RWPE1 (cell line): Measurements from ENCODE around the gene RBFOX1.

Experiments
- CTCF ChIA-PET: fragments of 350-600 bp; sonication (Branson Sonifier 250); formaldehyde crosslinking; extraction: SDS; loops from one replicate; lab custom pipeline; 2021; lab: Yijun Ruan, JAX
- POLR2A ChIA-PET: fragments of 400-600 bp; formaldehyde crosslinking; extraction: SDS; loops from one replicate; lab custom pipeline; 2020; ENCODE audit warnings: antibody characterized with exemption; ENCODE audit not compliant: low non-redundant PET; lab: Yijun Ruan, JAX
- DNase-seq: peaks from one replicate; pipeline ENCODE4 v3.0.0; 2012; ENCODE audit warnings: low spot score
- H3K27ac ChIP-seq: fragments of 450-650 bp; 2 replicates; pipeline ENCODE4 v1.5.1; 2017
- TF ChIP-seq, protein P1 (sequence below): fragments of 450-650 bp; conservative IDR thresholded peaks from 2 replicates; pipeline ENCODE4 v1.5.1; 2017; ENCODE audit warnings: low read depth, mild to moderate bottlenecking

The RBFOX1 gene

DNA sequence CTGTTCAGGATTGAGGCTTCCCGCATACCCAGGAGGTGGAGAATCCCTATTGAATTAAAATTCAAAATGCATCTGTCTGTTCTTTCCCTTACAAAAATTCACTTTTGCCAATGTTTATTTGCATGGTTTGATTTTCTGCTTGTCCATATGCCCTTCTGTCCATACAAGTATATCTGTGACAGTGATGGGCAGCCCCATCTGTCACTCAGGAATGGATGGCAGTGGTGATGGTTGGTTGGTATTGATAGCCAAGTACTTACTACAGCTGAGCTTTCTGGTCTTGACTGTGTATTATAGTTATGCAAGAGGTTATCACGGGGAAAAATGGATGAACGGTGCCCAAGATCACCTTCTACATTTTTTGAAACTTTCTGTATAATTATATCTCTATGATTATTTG, 171.0 kb downstream of the RBFOX1 start:
- ChIA-PET CTCF (no interaction called here), POLR2A (no interaction called here)
- TF ChIP-seq, protein P1, sequence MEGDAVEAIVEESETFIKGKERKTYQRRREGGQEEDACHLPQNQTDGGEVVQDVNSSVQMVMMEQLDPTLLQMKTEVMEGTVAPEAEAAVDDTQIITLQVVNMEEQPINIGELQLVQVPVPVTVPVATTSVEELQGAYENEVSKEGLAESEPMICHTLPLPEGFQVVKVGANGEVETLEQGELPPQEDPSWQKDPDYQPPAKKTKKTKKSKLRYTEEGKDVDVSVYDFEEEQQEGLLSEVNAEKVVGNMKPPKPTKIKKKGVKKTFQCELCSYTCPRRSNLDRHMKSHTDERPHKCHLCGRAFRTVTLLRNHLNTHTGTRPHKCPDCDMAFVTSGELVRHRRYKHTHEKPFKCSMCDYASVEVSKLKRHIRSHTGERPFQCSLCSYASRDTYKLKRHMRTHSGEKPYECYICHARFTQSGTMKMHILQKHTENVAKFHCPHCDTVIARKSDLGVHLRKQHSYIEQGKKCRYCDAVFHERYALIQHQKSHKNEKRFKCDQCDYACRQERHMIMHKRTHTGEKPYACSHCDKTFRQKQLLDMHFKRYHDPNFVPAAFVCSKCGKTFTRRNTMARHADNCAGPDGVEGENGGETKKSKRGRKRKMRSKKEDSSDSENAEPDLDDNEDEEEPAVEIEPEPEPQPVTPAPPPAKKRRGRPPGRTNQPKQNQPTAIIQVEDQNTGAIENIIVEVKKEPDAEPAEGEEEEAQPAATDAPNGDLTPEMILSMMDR, result no peak
- DNase-seq, result no peak
- H3K27ac ChIP-seq, result no peak overlapping the region

DNA sequence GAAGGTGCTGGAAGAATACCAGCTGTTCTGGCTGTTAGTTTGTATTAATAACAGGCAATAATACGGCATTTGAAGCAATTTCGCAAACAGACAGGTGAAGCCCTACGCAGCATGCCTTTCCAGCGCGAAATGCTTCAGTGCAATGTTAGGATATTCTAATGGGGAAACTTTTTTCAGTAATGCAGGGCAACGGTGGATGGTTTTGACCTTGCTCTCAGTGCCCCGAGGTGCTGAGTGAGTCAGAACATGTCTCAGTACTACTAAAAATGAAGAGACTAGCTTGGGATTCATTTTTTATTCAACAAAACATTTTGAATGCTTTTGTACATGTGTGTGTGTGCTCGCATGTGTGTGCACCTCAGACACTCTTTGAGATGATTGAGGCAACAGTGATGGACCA, 172.2 kb downstream of the RBFOX1 start:
- CTCF ChIA-PET, result no interaction called here
- TF ChIP-seq, protein P1, result no peak
- no peak overlapping the region for H3K27ac ChIP-seq
- DNase-seq, result no peak
- POLR2A ChIA-PET, result no interaction called here

DNA sequence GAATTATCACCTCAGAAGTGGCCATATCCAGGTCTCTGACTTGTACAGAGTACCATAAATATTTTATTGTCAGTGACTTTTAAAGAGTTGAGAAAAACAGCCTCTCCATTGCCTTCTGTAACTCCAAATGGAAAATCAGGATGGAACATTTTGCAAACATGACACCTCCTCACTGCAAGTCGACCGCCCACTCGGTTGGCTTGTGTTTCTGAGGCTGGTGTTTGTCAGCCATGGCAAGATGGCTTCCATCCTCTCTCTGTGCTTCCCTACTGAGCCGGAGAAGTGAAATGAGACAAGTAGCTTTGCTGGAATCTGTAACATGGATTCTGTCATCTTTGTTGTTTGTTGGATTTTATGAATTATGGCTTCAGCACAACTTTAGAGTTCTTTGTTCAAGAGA, 172.8 kb downstream of the RBFOX1 start:
- TF ChIP-seq, protein P1, result no peak
- DNase-seq, result no peak
- CTCF ChIA-PET, result no interaction called here
- H3K27ac ChIP-seq, result no peak overlapping the region
- POLR2A ChIA-PET, result no interaction called here

DNA sequence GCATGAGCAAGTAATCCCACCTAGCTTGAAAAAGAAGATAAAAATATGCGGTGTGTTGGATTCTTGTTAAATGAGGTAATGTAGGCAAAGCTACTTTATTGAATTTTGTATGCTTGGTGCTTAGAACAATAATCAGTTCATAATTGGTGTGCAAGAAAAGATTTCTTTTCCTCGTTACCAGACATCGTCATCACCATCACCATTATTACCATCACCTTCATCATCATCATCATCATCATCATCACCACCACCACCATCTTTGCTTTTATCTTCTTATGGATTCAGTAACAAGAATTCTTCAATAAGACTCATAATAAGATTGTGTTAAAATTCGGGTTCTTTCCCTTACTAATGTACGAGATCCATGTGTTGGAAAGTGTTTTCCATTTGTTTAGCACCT, 173.7 kb downstream of the RBFOX1 start:
- ChIA-PET CTCF (interaction anchor here (0.7 kb wide), 1 partner anchor 1339 kb away, joined by 3 read pairs; no protein-coding TSS in a partner anchor), POLR2A (no interaction called here)
- TF ChIP-seq, protein P1, result no peak
- H3K27ac ChIP-seq, result no peak overlapping the region
- DNase-seq, result no peak

DNA sequence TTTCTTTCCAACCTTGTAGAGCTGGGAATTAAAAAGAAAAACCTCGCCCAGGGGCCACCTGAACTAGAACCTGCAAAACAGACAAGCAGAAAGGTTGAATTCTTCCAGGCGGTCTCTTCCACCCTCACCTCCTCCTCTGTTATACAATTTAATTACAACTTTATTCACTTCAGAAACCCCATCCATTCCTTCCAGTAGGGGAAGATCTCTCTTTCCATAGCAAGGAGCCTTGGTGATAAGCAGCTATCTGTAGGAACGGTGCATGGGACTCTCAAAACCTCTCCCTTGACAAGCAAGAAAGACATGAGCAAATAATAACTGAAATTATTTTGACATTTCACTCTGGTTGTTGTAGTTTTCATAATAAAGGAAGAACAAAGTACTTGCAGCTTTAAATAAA, 176.0 kb downstream of the RBFOX1 start:
- ChIA-PET CTCF (interaction anchor here (0.7 kb wide), 1 partner anchor 8 kb away, joined by 4 read pairs; no protein-coding TSS in a partner anchor), POLR2A (no interaction called here)
- DNase-seq, result no peak
- TF ChIP-seq, protein P1, result no peak
- H3K27ac ChIP-seq, result no peak overlapping the region

DNA sequence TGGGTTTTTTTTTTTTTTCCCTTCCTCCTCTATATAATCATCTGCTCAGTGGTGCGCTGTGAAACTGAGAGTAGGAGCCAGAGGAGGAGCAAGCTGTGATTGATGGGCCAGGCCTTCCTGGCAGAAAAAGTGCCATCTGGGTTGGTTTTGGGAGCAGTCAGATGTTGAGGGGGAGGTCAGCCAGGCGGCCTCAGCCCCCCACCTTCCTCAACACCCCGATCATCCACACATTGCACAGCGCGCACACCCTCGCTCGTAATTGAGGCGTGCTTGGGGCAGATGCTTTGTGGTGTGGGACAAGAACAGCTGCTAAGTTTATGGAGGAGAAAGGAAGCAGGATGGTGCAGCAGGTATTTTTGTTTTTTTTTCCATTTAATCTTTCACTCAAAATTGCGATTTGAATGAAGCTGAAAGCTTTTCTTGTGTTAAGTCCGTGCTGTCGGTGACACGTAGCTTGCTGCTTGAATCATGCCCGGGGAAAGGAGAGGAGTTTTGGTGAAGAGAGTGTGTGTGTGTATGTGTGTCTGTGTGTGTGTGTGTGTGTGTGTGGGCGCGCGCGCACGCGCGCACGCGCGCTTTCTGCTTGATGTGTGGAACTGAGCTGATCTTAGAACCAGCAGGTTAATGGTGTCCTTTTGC, 177.4 kb downstream of the RBFOX1 start:
- CTCF ChIA-PET, result no interaction called here
- DNase-seq, result no peak
- POLR2A ChIA-PET, result no interaction called here
- no peak overlapping the region for H3K27ac ChIP-seq
- TF ChIP-seq, protein P1, result no peak
